ENCODE results near the gene LAMB1.

DNA sequence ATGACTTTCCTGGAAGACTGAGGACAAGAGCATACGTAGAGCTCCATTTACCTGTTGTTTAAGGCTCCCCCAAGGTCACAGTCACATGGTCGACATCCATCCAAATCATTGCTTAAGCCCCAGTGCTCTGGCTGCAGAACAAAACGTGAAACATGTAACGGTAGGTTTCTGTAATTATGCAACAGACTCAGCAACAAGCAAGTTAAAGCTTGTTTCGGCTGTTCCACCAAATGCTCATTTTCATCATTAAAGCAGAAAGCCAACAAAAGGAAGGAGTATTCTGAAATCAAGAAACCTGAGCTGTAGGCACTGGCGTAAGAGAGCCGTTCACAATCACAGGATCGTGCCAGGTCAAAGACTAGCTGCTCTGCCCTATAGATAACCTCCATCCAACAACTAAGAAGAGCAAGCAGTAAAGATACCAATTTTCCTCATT is 30.0 kb downstream of the LAMB1 start:
- TF ChIP-seq, protein P1, sequence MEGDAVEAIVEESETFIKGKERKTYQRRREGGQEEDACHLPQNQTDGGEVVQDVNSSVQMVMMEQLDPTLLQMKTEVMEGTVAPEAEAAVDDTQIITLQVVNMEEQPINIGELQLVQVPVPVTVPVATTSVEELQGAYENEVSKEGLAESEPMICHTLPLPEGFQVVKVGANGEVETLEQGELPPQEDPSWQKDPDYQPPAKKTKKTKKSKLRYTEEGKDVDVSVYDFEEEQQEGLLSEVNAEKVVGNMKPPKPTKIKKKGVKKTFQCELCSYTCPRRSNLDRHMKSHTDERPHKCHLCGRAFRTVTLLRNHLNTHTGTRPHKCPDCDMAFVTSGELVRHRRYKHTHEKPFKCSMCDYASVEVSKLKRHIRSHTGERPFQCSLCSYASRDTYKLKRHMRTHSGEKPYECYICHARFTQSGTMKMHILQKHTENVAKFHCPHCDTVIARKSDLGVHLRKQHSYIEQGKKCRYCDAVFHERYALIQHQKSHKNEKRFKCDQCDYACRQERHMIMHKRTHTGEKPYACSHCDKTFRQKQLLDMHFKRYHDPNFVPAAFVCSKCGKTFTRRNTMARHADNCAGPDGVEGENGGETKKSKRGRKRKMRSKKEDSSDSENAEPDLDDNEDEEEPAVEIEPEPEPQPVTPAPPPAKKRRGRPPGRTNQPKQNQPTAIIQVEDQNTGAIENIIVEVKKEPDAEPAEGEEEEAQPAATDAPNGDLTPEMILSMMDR (IDR thresholded peaks at IDR 0.05 in 2 of 3, conservative IDR thresholded peaks at IDR 0.05 in 1 of 3; ENCODE audit: borderline replicate concordance in 1 of 3, insufficient read depth in 1 of 3, low read depth in 2 of 3, low read length in 2 of 3) = no peak
- no peak for TF ChIP-seq POLR2A (IDR thresholded peaks at IDR 0.05; ENCODE audit: borderline replicate concordance, extremely low read depth, insufficient read depth, insufficient read length)
- TF ChIP-seq RAD21 (IDR thresholded peaks at IDR 0.05; ENCODE audit: low read depth) = no peak
- TF ChIP-seq, protein P2, sequence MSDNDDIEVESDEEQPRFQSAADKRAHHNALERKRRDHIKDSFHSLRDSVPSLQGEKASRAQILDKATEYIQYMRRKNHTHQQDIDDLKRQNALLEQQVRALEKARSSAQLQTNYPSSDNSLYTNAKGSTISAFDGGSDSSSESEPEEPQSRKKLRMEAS (IDR thresholded peaks at IDR 0.05) = no peak
- no peak for TF ChIP-seq YY1 (IDR thresholded peaks at IDR 0.05; ENCODE audit: extremely low read depth, insufficient replicate concordance, low read depth, low read length)
- no peak for TF ChIP-seq POLR2AphosphoS5 (IDR thresholded peaks at IDR 0.05; ENCODE audit: low read depth, low read length)
- TF ChIP-seq, protein P3, sequence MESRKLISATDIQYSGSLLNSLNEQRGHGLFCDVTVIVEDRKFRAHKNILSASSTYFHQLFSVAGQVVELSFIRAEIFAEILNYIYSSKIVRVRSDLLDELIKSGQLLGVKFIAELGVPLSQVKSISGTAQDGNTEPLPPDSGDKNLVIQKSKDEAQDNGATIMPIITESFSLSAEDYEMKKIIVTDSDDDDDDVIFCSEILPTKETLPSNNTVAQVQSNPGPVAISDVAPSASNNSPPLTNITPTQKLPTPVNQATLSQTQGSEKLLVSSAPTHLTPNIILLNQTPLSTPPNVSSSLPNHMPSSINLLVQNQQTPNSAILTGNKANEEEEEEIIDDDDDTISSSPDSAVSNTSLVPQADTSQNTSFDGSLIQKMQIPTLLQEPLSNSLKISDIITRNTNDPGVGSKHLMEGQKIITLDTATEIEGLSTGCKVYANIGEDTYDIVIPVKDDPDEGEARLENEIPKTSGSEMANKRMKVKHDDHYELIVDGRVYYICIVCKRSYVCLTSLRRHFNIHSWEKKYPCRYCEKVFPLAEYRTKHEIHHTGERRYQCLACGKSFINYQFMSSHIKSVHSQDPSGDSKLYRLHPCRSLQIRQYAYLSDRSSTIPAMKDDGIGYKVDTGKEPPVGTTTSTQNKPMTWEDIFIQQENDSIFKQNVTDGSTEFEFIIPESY (IDR thresholded peaks at IDR 0.05; ENCODE audit: extremely low read depth, insufficient replicate concordance, low read length) = no peak
- no peak for TF ChIP-seq EZH2phosphoT487 (IDR thresholded peaks at IDR 0.05; ENCODE audit: borderline replicate concordance)

All from HCT116 (cell line).